ENCODE data around the gene METTL25B. TPM values are rescaled to one million over a fixed set of nuclear protein-coding genes. Genes with fewer than 3 reads are reported as not detected.

The METTL25B gene
- total and polyA plus RNA-seq, 2 of the 4 experiments (the other 2 are of a cell fraction) = 2.3 to 10.1 TPM

DNA sequence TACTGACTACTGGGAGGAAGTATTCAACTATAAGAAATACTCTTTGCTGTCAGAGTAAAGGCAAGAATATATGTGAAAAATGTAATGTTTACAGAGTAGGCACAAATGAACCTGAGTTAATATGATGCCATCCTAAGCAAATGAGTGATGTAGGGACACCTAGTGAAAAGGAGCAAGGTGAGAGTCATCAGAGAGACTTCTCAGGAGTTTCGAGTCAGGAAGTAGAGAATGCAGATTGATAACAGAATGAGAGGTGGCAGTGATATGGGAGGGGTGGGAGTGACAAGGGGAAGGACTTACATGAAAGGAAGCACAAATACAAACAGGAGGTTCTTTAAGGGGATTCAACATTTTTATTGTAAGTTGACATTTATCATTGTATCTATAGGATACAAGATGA, 49.3 kb downstream of the METTL25B start:
- Histone ChIP-seq H2BK20ac (ENCODE audit: low read depth, low read length) (no peak overlapping the region), H4K20me1 (ENCODE audit: insufficient read depth, low read length) (peaks cover 83% of the 10 kb centered on the region), H3K36me3 (ENCODE audit: control insufficient read depth, insufficient read depth, low read length) (no peaks in the 10 kb centered on the region; the same call in 1 of the 2 replicates), H3K79me1 (ENCODE audit: low read depth in 1 of 2, low read length in 2 of 2) (peaks cover 23 to 77% of the 10 kb centered on the region in 2 experiments), H3K4me2 (ENCODE audit: low read depth, low read length) (no peak overlapping the region), H2BK120ac (ENCODE audit: low read depth, low read length) (no peak overlapping the region), H3K4ac (ENCODE audit: low read depth, low read length) (no peak overlapping the region), H3K14ac (replicated peaks; ENCODE audit: low read depth, low read length) (no peak overlapping the region), H2BK15ac (ENCODE audit: low read depth, low read length) (no peak overlapping the region), H2AK5ac (ENCODE audit: low read depth, low read length) (no peak overlapping the region), H2BK5ac (ENCODE audit: low read depth, low read length, poor library complexity, severe bottlenecking) (no peak overlapping the region), H3K4me1 (ENCODE audit: control insufficient read depth, insufficient read depth, low read length) (peaks cover 5% of the 10 kb centered on the region), H3K9me3 (ENCODE audit: control insufficient read depth, insufficient read depth, low read length) (no peaks in the 10 kb centered on the region), H3K27ac (ENCODE audit: insufficient read depth, low read length) (no peak overlapping the region), H3K56ac (ENCODE audit: extremely low read depth, insufficient read depth, low read length) (no peak overlapping the region), H2AFZ (replicated peaks; ENCODE audit: low read length, poor library complexity) (no peak overlapping the region), H3K9me1 (ENCODE audit: insufficient read depth, low read length) (peaks cover 10% of the 10 kb centered on the region), H3K4me3 (ENCODE audit: insufficient read depth, low read depth, low read length) (no peak overlapping the region), H3K9ac (ENCODE audit: low read depth, low read length) (no peak overlapping the region), H3K23ac (ENCODE audit: low read depth, low read length) (no peak overlapping the region), H2AK9ac (replicated peaks; ENCODE audit: low read depth, low read length, poor library complexity) (no peak overlapping the region), H3K18ac (ENCODE audit: low read depth, low read length) (no peak overlapping the region), H4K5ac (ENCODE audit: low read depth, low read length) (no peak overlapping the region), H3K27me3 (ENCODE audit: control insufficient read depth, insufficient read depth, low read length) (no peaks in the 10 kb centered on the region), H4K91ac (ENCODE audit: insufficient read depth, low read depth, low read length) (no peak overlapping the region), H4K8ac (ENCODE audit: low read depth in 2 of 2, low read length in 2 of 2) (no peak overlapping the region)
- WGBS, 2 experiments (ENCODE audit: extremely low coverage in 2 of 2, insufficient read length in 1 of 2) = no CpG with 5 or more reads among the region's 1 CpG
- in situ Hi-C loops (cut with MboI; ENCODE audit: low sequenced_read_pairs) (no loop called here), intact Hi-C loops (cut with micrococcal nuclease) (no loop called here), dilution Hi-C loops (cut with HindIII; ENCODE audit: low sequenced_read_pairs, unreplicated experiment) (no loop called here)
- ChIA-PET CTCF (interaction anchor here (1.1 kb wide), 1 partner anchor 23 kb away, joined by 9 read pairs; no protein-coding TSS in a partner anchor), POLR2A (ENCODE audit: unreplicated experiment) (no interaction called here)
- ATAC-seq (ENCODE audit: low read depth) (no peak), DNase-seq (no peak)
- BruUV-seq (replicated peaks) = no TSS peak
- no peak for TF ChIP-seq FOS (IDR thresholded peaks at IDR 0.05; ENCODE audit: low read depth, low read length)

Data from IMR-90 (cell line).